Activated gamma-delta T cell treated with anti-CD3 and anti-CD28 coated beads, Interleukin-2, amount 50 U/mL, for 16 hours (primary cell): ENCODE results near the gene POU2AF3.
"Not testable (repeated sequence)": the region's sequence is repeated elsewhere in the genome, so short reads cannot be mapped to it uniquely, and the experiment has no call there.

Source experiments
- DNase-seq: peaks from one replicate; pipeline ENCODE4 v3.0.0-alpha.2; 2020; ENCODE audit warnings: low read depth

Gene POU2AF3

GRCh38 chr11:111301004-111301841, 2.9 kb downstream of the POU2AF3 start:
- no peak for DNase-seq

DNA sequence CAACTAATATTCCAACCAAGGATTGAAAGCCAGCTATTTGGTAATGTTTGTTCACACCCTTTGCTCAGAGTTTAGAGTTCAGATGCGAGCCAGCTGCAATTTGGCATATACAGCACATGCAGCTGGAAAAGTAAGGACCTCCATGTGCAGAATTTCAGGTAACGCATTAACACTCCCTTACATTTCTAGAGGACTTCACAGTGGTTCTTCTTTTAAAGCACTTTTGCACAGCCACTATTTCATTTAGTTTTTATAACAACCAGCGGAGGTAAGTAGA, 3.4 kb downstream of the POU2AF3 start:
- DNase-seq = no peak

GRCh38 chr11:111302298-111302697, 4.0 kb downstream of the POU2AF3 start:
- no peak for DNase-seq

GRCh38 chr11:111303461-111303860, 5.1 kb downstream of the POU2AF3 start:
- DNase-seq = no peak

DNA sequence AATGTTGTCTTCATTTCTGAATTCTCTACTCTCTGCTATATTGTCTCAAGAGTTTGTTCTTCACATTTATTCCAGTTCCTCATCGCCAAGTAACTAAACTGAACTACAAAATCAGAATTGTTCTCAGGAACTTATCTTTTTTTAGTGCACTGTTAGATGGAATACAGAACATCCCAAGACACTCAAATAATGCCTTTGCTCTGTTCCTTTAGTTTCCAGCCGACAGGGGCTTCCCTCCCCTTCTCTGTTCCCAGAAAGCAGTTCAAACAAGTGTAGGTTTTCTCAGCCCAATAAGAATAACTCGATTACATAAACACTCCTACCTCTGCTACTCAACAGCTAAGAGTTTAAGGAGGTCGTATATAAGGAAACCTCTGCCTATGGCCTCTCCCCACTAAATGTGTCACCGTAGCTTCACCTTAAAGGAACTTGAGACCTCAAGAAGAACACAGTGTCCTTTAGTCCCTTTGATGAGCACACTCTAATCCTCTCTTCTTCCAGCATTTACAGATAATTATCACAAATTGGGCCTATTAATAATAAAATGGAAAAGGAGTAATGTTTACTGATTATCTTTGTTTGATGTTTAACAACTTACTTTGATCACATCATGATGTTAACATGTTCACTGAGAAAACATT, 6.9 kb downstream of the POU2AF3 start:
- DNase-seq = no peak

DNA sequence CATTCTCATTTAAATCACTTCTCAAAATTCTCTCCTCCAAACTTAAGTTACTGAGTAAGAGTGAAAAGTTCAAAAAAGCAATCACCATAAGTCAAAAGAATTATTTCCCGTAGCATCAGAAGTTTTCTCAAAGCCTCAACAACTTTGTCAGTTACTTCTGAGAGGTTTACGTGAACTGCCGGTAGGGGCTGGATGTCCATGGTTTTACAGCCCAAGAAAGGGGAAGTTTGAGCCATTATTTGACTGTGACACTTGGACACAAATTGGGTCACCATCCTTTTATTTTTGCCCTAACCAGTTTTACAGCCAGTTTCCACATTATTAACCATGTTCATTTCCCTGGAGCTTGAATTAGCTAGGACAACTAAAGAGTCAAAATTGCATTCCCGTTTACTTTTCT, 7.5 kb downstream of the POU2AF3 start:
- no peak for DNase-seq

DNA sequence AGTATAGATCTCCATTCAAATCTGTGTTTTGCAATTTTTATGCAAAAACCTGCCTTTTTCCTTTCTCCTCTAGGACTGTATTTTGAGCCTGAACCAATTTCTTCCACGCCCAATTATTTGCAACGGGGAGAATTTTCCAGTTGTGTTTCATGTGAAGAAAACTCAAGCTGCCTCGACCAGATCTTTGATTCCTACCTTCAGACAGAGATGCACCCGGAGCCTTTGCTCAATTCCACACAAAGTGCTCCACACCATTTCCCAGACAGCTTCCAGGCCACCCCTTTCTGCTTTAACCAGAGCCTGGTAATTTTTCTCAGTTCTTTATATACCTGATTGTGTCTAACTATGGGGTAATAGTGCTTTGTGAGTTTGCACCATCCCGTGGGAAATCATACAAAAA, 8.0 kb downstream of the POU2AF3 start:
- no peak for DNase-seq

DNA sequence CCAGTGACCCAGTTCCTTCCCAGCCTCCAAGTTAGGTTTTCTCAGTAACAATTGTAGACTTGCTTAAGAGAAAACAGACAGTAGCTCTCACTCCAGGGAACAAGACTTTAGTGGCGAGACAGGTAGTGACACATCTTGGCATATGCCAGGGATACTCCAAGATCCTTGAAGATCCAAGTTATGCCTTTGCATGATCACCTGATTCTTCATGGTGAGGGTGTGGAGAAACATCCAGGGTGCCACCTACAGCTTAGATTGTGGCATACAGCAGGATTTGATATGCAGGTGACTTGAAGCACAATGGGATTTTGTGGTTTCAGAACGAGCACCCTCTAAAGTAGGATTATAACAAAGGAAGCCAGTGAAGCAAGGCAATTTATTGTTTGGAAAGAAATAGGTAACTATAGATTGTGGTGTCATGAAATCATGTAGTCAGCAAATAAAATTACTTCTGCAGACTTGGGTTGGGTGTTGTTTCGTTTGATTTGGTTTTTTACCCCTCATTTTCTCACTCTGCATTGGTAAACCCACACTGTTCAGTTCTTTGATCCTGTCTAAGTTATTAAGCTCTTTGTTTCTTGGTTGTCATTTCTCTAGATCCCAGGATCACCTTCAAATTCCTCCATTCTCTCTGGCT, 9.2 kb downstream of the POU2AF3 start:
- no peak for DNase-seq

DNA sequence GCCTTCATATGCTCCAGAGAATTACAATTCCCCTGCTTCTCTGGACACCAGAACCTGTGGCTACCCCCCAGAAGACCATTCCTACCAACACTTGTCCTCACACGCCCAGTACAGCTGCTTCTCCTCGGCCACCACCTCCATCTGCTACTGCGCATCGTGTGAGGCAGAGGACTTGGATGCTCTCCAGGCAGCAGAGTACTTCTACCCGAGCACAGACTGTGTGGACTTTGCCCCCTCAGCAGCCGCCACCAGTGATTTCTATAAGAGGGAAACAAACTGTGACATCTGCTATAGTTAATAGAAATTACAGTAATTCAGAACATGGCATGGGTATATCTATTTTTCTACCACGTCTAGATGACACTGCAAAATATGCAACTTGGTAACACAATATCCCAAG, 9.8 kb downstream of the POU2AF3 start:
- DNase-seq = no peak

- DNase-seq = no peak
Measured at GRCh38 chr11:111309215-111309915, 11.0 kb downstream of the POU2AF3 start.

DNA sequence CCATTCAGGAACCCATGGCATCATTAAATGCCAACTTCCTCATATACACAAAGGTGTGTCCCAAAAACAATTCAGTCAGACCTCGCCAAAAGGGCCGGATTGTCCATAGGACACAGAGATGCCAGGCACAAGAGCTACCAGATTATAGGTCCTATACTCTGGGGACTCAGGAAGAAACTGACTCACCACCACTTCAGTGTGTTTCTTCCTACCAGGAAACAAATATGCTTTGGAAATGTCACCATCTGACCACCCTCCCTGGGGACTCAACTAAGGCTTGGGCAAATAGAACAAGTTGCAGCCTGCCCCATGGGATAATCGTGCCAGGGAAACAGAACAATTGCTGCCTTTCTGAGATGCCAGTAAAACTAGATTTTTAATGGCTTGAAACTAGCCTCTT, 11.7 kb downstream of the POU2AF3 start:
- no peak for DNase-seq

GRCh38 chr11:111310723-111311122, 12.4 kb downstream of the POU2AF3 start:
- DNase-seq = no peak

- no peak for DNase-seq
Measured at GRCh38 chr11:111312076-111312475, 13.7 kb downstream of the POU2AF3 start.

DNA sequence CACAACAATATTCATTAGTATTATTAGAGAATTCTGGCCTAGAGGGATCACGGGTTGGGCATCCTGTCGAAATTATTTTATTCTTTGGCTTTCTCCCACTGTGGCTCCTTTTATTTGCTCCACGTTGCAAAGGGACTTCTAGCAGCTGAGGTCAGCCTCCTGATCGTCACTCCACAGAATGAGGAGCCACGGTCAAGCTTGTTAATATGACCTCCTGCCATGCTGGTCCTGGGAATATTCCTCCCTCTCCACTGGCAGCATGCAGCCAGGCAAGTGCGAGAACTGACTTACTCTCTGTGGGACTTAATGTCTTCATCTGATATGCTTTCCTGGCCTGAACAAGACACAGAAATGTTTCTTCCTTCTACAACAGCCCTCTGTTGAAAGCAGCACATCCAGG, 20.9 kb downstream of the POU2AF3 start:
- no peak for DNase-seq

GRCh38 chr11:111320199-111320598, 21.9 kb downstream of the POU2AF3 start:
- DNase-seq = not testable (repeated sequence)

DNA sequence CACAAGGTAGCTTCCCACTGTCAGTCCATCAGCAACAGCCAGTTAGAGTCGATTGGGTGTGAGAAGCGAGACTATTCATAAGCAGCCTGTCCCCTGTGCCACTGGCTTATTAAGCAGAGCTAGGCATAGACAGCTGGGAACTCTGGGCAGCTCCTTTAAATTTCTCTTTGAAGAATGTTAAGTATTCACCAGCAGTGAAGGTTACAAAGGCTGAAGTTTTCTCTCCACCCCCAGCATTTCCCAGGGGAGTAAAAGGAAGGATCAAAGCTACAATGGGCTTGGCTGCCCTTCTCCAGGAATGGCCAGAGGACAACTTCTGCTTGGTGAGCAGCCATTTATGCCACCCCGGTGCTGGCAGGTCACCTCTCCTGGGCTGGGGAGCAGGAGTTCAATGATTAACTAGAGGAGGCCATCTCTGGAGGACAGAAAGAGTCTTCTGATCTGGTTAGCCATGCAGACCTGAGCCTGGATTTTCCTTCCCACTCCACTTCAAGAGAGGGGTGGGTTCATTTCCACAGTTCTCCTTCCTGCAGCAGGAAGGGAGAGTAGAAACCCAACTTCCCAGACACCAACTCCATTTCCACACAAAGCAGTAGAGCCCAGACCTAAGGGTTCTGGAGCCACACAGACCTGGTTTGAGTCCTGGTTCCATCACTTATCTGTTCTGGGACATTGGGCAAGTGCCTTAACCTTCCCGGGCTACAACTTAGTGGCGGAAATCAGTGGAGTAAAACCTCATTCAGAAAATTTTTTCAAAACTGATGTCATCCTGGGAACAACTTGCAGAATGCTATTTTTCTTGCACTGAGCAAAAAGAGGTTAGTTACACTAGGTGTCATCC, 22.6 kb downstream of the POU2AF3 start:
- no peak for DNase-seq

- DNase-seq = no peak
Measured at GRCh38 chr11:111322534-111322933, 24.2 kb downstream of the POU2AF3 start.

DNA sequence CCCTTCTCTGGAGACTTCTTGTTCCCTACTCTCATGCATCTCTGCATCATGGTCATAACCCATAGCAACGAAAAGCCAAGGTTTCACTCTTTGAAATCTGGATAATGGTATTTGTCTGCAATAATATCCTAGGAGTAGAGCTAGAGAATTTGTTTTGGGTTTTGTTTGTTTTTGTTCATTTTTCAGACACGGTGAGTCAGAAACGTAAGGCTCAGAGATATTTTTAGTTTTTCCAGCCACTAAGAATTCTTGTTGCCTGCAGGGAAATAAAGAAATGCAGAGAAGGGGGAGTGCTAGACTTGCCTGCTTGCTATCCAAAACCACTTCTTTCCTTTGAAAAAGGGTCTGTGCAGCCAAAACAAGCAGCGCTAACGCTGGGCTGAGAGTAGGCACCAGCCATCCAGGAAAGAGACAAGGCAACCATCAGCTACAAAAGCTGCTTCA, 26.0 kb downstream of the POU2AF3 start:
- DNase-seq = no peak

GRCh38 chr11:111325259-111325658, 26.9 kb downstream of the POU2AF3 start:
- no peak for DNase-seq

DNA sequence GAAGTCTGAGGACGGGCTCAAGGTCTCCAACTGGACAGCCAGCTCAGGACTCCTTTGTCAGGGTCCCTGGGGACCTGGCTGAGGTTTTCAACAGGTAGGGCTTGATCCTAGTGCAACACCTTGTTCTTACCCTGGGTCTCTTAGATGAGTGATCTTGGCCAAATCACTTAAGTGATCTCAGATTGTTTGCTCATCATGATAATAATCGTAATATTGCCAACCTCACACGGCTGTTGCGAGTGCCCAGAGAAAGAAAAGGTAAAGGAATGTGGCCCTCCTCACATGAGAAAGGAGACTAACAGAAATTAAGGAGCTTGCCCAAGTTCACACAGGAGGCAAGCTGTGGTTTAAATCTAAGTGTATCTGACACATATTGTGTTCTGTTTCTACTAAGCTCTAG, 28.5 kb downstream of the POU2AF3 start:
- no peak for DNase-seq

- DNase-seq = no peak
Measured at GRCh38 chr11:111327908-111328624, 29.7 kb downstream of the POU2AF3 start.
